Fibroblast of peridontal ligament (primary cell): ENCODE results near the gene FNBP1L.
"Not testable (repeated sequence)": the region's sequence is repeated elsewhere in the genome, so short reads cannot be mapped to it uniquely, and the experiment has no call there.

Source experiments
- DNase-seq: peaks from one replicate; pipeline ENCODE4 v3.0.0-alpha.2; 2010; ENCODE audit errors: extremely low read depth

Gene FNBP1L

DNA sequence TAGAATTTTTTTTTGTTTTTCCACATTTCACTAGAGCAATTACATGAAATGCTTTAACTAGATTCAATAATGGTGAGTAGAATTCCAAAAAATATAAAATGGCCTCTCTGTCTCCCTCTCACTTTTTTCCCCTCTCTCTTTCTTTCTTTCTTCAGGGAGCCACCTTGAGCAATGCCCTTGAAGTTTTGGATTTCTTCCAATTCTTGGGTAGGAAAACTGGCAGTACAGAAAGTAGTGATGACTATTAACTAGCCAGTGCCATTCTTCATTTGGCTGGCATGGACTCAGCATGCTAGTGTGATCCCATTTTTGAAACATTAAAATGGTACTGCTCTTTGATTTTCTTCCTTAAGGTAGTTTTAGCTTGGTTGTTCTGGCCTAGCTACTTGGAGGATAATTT is 4.5 kb upstream of the FNBP1L start:
- DNase-seq: no peak

DNA sequence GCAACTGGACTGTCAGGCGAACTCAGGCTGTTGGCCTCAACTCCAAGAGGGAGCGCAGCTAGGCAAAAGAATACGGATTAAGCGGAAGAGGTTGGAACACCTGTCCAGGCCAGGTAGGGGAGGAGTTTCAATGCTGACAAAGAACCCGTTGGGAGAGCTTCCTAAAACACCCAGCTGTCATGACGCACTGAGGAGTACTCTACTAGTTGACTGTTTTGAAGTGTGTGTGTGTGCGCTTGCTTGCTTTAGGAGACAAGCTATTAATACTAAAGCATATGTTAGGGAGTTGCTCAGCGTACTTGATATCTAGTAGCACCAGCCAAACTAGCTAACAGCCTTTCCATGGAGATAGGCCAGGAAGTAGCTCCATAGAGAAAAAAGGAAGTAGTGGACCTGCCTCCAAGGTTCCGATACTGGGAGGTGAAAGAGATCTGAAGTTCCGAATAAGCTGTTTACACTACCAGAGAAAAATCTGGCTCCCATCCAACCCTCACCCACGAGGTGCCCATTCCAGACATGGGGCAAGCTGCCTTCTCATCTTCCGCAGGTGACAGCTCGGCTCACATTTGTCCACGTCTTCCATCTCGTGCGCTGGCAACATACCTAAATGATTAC is 974 bp upstream of the FNBP1L start:
- DNase-seq: no peak

DNA sequence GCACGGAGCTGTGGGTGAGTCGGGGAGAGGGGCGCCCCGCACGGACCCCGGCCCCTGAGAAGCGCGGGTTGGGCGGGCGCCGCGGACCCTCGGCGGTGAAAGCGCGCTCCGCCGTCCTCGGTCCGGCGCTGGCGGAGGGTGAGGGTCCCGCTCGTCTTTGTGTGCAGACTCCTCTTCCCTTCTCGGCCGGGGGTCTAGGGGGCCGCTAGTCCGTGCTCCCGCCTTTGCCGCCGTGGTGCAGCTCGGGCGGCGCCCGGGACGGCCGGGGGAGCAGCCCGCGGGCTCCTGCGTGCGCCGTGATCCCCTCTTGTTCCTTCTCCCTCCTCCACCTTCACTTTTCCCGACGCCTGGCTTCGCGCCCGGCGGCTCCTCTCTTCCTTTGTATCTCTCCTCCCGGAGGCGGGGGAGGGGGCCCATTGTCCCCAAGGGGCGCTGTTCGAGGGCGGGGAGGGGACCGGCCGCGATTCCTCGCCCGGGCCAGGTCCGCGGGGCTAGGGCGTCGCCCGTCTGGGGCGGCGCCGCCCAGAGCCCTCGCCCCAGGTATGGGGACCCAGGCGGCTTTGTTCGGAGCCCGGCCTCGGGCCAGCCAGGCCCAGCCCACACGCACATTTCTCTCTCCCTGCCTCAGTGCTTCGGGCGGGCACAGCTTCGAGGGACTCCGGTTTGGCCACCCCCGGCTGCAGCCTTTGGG is 519 bp downstream of the FNBP1L start:
- no peak for DNase-seq

DNA sequence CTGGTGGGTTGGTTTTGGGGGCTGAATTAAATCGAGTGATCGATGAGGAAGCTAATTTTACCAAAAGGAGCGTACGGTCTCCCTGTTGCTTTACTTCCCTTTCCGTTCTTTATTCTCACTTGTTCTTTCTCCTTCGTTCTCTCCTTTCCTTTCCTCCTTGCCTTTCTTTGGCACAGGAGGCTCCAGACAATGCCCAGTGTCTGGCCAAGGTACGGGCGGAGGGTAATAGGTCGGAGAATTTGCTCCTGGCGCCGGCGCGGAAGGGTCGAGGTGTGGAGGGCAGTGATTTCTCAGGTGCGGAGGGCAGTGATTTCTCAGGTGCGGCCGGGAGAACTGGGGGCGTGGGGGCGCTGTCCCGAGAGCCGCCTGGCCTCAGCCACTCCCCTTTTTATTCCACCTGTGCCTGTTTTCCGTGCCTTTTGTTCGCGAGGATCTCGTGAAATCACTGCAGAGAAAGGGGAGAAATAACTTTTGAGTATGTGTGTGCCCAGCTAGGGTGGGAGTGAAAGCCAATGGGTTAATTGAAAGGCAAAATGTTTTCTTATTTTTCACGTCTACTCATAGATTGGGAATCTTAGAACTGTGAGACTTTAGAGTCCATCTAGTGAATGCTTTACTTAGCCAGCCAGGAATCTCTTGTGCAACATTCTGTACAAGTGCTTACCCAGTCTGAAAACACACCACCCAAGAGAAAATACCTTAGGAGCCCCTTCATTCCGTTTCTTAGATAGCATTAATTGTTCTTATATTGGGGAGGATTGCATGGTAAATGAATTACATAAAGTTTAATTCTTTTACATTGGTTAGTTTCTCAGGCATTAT is 1.3 kb downstream of the FNBP1L start:
- DNase-seq: peak; percentile 42

DNA sequence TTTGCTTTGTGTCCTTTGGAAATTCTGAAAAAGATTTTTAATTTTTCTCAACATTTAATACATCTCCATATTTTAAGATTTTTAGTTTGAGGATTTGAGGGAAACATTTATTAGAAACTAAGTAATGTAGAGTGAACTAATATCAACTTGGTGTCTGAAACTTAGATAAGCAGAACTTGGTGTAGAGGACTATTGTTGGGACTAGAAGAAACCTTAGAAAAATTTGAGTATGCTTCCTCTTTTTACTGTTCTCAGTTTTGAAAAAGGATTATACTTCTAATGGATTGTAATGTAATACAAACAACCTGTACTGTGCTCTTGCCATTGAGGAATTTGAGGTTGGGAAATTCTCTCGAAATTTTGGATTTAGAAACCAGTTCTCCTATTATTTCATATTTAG is 2.4 kb downstream of the FNBP1L start:
- no peak for DNase-seq

DNA sequence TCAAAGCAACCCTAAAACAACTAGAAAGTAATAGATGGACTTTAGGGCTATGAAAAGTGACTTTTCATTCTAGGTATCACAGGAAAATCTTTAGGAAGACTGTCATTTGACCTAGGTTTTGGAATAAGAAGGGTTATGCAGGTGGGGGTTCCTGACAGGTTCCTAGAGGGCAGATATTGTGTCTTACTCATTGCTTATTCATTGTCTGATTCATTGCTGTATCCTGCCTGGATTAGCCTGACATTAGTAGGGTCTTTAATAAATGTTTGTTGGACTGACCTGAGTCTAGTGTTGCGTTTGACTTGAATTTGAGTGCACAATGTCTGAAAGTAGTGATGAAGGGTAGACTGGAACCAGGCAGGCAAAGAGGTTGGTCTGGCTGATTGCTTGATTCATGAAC is 6.0 kb downstream of the FNBP1L start:
- DNase-seq: no peak

DNA sequence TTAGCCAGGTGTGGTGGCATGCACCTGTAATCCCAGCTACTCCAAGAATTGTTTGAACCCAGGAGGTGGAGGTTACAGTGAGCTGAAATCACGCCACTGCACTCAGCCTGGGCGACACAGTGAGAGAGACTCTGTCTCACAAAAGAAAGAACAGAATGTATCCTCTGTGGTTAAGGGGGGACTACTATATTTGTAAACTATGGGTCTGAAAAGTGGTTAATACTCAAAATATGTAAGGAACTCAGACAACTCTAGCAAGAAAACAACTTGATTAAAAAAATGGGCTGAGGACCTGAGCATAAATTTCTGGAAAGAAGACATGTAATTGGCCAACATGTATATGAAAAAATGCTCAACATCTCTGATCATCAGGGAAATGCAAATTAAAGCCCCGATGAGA is 11.2 kb downstream of the FNBP1L start:
- DNase-seq: no peak

DNA sequence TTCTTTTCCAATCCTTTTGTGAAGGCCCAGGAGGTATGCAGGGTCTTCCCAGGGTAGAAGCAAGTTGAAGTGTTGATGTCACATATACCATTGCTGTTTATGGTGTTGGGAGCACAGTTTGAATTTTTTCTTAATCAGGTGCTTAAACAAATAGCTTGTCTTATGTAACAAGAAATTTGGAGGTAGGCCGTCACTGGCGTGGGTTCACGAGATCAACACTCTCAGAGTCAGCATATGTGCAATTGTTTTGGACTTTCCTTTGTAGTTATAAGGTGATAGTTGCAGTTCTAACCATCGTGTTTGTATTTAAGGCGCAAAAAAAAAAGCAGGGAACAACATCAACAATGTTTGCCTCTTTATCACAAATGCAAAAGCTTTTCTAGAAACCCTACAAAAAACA is 13.3 kb downstream of the FNBP1L start:
- no peak for DNase-seq

DNA sequence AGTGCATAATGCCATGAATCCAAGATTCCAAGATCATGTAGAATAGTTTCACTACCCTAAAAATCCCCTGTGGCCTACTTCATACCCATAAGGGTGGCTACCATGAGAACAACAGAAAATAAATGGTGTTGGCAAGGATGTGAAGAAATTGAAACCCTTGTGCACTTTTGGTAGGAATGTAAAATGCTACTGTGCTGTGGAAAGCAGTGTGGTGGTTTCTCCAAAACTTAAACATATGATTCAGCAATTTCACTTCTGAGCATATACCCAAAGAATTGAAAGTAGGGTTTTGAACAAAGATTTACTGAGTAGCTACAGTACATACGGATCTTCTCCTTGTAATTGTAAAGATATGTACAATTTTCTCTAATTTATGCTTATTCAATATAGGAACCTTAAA is 16.0 kb downstream of the FNBP1L start:
- peak; percentile 29 for DNase-seq

DNA sequence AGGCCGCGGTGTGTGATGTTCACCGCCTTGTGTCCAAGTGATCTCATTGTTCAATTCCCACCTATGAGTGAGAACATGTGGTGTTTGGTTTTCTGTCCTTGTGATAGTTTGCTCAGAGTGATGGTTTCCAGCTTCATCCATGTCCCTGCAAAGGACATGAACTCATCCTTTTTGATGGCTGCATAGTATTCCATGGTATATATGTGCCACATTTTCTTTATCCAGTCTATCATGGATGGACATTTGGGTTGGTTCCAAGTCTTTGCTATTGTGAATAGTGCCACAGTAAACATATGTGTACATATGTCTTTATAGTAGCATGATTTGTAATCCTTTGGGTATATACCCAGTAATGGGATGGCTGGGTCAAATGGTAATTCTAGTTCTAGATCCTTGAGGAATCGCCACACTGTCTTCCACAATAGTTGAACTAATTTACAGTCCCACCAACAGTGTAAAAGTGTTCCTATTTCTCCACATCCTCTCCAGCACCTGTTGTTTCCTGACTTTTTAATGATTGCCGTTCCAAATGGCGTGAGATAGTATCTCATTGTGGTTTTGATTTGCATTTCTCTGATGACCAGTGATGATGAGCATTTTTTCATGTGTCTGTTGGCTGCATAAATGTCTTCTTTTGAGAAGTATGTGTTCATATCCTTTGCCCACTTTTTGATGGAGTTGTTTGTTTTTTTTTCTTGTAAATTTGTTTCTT is 17.6 kb downstream of the FNBP1L start:
- not testable (repeated sequence) for DNase-seq

DNA sequence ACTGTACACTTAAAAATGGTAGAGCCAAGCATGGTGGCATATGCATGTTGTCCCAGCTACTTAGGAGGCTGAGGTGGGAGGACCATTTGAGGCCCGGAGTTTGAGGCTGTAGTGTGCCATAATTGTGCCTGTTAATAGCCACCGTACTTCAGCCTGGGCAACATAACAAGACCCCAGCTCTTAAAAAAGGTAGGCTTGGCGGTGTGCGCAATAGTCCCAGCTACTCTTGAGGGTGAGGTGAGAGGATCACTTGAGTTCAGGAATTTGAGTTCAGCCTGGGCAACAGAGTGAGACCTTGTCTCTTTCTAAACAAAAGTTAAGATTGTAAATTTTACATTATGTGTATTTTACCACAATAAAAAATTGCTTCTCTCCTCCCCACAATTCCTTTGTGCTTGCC is 19.7 kb downstream of the FNBP1L start:
- no peak for DNase-seq

DNA sequence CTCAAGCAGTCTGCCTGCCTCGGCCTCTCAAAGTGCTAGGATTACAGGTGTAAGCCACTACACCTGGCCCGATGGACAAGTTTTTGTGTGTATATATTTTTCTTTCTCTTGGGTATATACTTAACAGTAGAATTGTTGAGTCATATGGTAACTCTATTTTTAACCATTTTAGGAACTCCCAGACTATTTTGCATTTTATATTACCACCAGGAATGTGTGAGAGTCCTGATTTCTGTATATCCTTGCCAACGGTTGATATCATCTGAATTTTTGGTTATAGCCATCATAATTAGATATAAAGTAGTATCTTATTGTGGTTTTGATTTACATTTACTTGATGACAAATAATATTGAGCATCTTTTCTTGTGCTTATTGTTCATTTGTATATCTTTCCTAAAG is 20.7 kb downstream of the FNBP1L start:
- no peak for DNase-seq

DNA sequence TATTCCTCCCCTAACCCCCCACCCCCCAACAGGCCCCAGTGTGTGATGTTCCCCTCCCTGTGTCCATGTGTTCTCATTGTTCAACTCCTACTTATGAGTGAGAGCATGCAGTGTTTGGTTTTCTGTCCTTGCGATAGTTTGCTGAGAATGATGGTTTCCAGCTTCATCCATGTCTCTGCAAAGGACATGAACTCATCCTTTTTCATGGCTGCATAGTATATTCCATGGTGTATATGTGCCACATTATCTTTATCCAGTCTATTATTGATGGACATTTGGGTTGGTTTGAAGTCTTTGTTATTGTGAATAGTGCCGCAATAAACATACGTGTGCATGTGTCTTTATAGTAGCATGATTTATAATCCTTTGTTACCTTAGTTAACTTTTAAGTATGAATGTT is 21.3 kb downstream of the FNBP1L start:
- not testable (repeated sequence) for DNase-seq

DNA sequence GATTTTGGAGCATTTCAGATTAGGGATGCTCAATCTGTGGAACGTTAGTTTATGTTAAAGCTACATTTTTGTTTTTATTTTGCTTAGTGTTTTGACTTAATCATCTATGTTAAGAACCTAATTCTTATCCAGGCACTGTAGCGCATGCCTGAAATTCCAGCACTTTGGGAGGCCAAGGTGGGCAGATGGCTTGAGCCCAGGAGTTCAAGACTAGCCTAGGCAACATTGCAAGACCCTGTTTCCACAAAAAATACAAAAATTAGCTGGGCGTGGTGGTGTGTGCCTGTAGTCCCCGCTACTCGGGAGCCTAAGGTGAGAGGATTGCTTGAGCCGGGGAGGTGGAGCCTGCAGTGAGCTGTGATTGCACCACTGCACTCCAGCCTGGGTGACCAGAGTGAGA is 23.4 kb downstream of the FNBP1L start:
- no peak for DNase-seq

DNA sequence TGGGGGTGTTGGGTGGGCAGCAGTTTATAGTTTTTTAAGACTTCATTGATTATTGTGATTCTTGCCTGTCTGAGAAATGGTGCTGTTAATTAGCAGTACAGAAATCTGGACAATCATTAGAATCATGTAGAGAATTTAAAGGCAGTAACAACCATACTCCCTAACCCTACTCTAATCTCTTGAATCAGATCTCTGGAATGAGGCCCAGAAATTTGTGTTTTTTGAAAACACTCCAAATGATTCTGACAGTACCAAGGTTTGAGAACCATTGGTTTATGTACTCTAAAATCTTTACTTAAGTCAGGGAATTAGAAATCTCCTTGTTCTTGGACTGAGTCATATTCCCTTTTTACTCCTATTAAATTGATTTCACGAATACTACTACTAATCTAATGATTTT is 24.0 kb downstream of the FNBP1L start:
- peak; percentile 59 for DNase-seq

DNA sequence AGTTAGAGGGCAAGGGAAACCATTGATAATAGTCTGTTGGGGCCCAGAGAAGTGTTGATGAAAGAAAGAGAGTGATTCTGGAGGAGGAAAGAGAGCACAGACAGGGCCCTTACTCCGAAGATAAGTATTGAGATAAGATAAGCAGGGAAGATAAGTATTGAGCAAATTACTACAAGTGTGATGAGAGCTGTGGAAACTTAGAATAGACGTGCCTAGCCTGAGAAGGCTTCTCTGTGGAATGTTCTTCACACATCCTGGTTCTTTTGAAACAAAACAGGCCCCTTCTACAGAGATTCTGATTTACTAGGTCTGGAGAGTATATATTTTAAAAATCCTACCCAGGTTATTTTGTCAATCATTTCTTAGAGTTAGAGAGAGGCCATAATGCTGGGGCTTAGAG is 26.4 kb downstream of the FNBP1L start:
- DNase-seq: no peak

DNA sequence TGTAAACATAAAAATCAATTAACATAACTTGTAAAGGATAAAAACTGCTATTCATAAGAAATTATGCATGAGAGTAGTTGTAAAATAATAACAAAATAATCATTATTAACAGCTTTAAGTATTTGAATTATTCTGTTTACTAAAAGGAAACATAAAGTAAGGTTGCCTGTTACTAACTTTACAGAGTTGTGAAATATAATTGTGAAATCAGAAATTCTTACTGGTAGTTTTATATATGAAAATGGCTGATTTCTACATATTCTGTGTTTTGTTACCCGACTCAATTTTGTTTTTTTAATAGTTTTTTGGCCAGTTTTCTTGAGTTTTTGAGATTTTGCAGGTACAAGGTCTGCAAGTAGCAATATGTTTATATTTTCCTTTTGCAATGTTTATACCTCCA is 27.8 kb downstream of the FNBP1L start:
- DNase-seq: no peak

DNA sequence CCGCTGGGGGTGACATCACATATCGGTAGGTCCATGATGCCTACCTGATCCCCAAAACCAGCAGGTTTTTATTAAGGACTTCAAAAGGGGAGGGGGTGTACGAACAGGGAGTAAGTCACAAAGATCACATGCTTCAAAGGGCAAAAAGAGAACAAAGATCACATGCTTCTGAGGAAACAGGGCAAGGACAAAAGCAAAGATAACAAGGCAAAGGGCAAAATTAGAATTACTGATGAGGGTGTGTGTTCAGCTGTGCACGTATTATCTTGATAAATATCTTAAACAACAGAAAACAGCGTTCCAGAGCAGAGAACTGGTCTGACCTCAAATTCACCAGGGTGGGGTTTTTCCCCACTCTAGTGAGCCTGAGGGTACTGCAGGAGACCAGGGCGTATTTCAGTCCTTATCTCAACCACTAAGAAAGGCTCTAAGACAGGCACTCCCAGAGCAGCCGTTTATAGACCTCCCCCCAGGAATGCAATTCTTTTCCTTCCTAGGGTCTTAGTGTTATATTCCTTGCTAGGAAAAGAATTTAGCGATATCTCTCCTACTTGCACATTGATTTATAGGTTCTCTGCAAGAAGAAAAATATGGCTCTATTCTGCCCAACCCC is 31.3 kb downstream of the FNBP1L start:
- DNase-seq: not testable (repeated sequence)

DNA sequence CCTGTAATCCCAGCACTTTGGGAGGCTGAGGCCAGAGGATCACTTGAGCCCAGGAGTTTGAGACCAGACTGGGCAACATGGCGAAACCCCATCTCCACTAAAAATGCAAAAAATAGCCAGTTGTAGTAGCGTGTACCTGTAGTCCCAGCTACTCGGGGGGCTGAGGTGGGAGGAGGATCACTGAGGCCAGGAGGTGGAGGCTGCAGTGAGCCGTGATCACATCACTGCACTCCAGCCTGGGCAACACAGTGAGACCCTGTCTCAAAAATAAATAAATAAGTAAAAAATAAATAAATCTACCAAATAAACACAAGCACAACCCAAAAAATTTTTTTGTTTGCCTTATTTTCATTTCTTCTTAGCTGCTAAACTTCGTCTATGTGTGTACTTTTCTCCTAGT is 34.0 kb downstream of the FNBP1L start:
- DNase-seq: not testable (repeated sequence)

DNA sequence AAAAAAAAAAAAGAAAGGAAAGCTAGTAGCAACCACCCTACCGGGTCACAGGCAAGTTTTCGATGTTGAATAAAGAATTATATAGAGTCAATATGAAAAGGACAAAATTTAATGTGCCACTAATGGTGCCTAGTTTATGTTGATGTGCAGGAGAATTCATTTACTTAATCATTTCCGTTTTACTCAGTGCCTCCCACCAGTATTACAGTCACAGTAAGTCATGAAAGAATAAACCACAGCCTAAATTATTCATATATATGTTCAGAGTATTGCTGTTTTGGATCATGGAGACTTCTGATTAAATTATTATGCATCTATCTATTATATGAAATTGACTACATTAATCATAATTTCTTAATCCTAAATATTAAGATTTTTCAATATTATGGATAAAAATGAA is 35.3 kb downstream of the FNBP1L start:
- DNase-seq: no peak

DNA sequence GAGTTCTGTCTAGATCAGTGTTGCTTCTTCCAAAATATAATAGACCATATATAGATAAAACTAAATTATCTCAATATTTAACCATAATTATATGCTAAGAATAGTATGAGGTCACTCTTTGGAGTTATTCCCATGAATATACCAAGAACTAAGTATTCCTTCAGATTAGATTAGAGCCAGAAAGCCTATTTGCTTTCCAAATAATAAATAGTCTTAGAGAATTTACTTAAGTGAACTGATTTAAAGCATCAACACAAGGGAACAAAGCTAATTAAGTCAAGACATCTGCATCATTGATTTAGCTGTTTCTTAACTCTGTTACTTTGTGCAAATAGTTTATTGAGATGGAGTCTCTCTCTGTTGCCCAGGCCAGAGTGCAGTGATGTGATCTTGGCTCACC is 35.7 kb downstream of the FNBP1L start:
- no peak for DNase-seq

DNA sequence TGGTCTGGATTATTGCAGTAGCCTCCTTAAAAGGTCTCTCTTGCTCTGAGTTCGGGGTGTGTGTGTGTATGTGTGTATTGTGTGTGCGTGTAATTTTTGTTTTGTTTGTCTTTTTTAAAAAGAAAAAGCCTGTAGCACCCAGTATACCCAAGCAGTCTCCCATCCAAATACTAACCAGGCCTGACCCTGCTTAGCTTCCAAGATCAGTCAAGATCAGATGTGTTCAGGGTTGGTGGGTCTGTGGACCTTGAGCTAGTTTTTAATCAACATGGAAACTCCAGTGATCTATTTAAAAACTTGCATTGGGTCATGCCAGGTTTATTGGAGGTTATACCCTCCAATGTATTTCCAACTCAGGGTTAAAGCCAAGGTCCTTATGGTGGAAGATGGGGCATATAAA is 40.3 kb downstream of the FNBP1L start:
- no peak for DNase-seq
